B cell (primary cell): ENCODE measurements around the gene TFCP2. TPM values are rescaled to one million over a fixed set of nuclear protein-coding genes. Genes with fewer than 3 reads are reported as not detected.

ENCODE experiments used
- ATAC-seq: fragments of 200-7000 bp; cut with Tn5 transposase; one replicate; pipeline ENCODE4 v1.10.0; 2021; ENCODE audit warnings: low read depth, mild to moderate bottlenecking, moderate number of reproducible peaks, moderate library complexity
- CTCF ChIA-PET: fragments of 350-600 bp; sonication (Branson Sonifier 250); formaldehyde crosslinking; loops from one replicate; lab custom pipeline; 2021; ENCODE audit warnings: antibody characterized with exemption, inconsistent platforms; lab: Charles Lee
- POLR2A ChIA-PET: fragments of 350-600 bp; sonication (Branson Sonifier 250); formaldehyde crosslinking; loops from one replicate; lab custom pipeline; 2021; ENCODE audit warnings: antibody characterized with exemption; lab: Charles Lee
- DNase-seq: peaks from one replicate; pipeline ENCODE4 v3.0.0; 2013
- H2AFZ ChIP-seq: 2 replicates; pipeline ENCODE4 v1.6.1; 2012; ENCODE audit warnings: mild to moderate bottlenecking, low read depth, low read length; ENCODE audit not compliant: insufficient read depth, poor library complexity, severe bottlenecking
- H3K27ac ChIP-seq, 2 donors: 1 replicate in 1 of 2; 2 replicates in 1 of 2; pipeline ENCODE4 v1.5.1; 2012 to 2013; ENCODE audit warnings: low read length in 2 of 2, mild to moderate bottlenecking in 2 of 2, moderate library complexity in 1 of 2
- H3K27me3 ChIP-seq, 4 experiments: fragments of 200-600 bp in 1 of 4; sonication (generic) in 1 of 4; replicated peaks in 1 of 4; 1 replicate in 2 of 4; 2 replicates in 2 of 4; pipeline versions ENCODE4 v1.6.1 to v1.7.0; 2013 to 2016; ENCODE audit warnings: low read length in 3 of 4, mild to moderate bottlenecking in 2 of 4, mixed read lengths in 1 of 4, moderate library complexity in 1 of 4; ENCODE audit not compliant: insufficient read depth in 4 of 4, control insufficient read depth in 3 of 4; ENCODE audit errors: control extremely low read depth in 1 of 4
- H3K36me3 ChIP-seq, 2 experiments: replicated peaks in 1 of 2; 1 replicate in 1 of 2; 2 replicates in 1 of 2; pipeline versions ENCODE4 v1.6.1 to v1.7.1; 2013; ENCODE audit warnings: low read length in 1 of 2; ENCODE audit not compliant: insufficient read depth in 2 of 2, control insufficient read depth in 1 of 2; ENCODE audit errors: control extremely low read depth in 1 of 2, extremely low read depth in 1 of 2
- H3K4me1 ChIP-seq, 2 donors: fragments of 200-600 bp in 1 of 2; sonication (generic) in 1 of 2; 1 replicate in 1 of 2; 2 replicates in 1 of 2; pipeline versions ENCODE4 v1.5.1 to v1.6.1; 2013 to 2017; ENCODE audit warnings: low read length in 2 of 2; ENCODE audit not compliant: control insufficient read depth in 2 of 2, insufficient read depth in 2 of 2
- H3K4me2 ChIP-seq: replicated peaks from 2 replicates; pipeline ENCODE3; 2012; ENCODE audit warnings: mild to moderate bottlenecking, low read depth, low read length; ENCODE audit not compliant: poor library complexity, severe bottlenecking
- H3K4me3 ChIP-seq, 5 experiments: fragments of 200-600 bp in 1 of 5; sonication (generic) in 1 of 5; 1 replicate in 3 of 5; 2 replicates in 2 of 5; pipeline versions ENCODE4 v1.5.1 to v1.7.0; 2011 to 2016; ENCODE audit warnings: low read length in 4 of 5, mild to moderate bottlenecking in 4 of 5, low read depth in 2 of 5, control low read depth in 1 of 5, moderate library complexity in 1 of 5; ENCODE audit not compliant: insufficient read depth in 1 of 5; ENCODE audit errors: control extremely low read depth in 1 of 5, extremely low read depth in 1 of 5
- H3K79me2 ChIP-seq: fragments of 200-600 bp; sonication (generic); one replicate; pipeline ENCODE4 v1.6.0; 2016; ENCODE audit warnings: low read length; ENCODE audit not compliant: control insufficient read depth, insufficient read depth
- H3K9ac ChIP-seq: fragments of 200-600 bp; sonication (generic); 2 replicates; pipeline ENCODE4 v1.6.1; 2017; ENCODE audit warnings: mild to moderate bottlenecking, low read length, moderate library complexity
- H3K9me3 ChIP-seq, 3 donors: one replicate each; pipeline versions ENCODE4 v1.6.1 to v1.7.1; 2013; ENCODE audit warnings: low read length in 2 of 3; ENCODE audit not compliant: control insufficient read depth in 2 of 3, insufficient read depth in 1 of 3; ENCODE audit errors: control extremely low read depth in 1 of 3
- H4K20me1 ChIP-seq: 2 replicates; pipeline ENCODE4 v1.6.0; 2012; ENCODE audit warnings: mild to moderate bottlenecking, low read length; ENCODE audit not compliant: insufficient read depth, control insufficient read depth, poor library complexity, severe bottlenecking
- H3K27ac Mint-ChIP-seq: one replicate; pipeline ENCODE4 v1.8.0; 2021; ENCODE audit warnings: mixed read lengths
- H3K27me3 Mint-ChIP-seq: one replicate; pipeline ENCODE4 v1.8.0; 2021; ENCODE audit warnings: mixed read lengths
- H3K4me1 Mint-ChIP-seq: one replicate; pipeline ENCODE4 v1.8.0; 2021; ENCODE audit warnings: mixed read lengths
- H3K4me3 Mint-ChIP-seq: one replicate; pipeline ENCODE4 v1.8.0; 2021; ENCODE audit warnings: mixed read lengths
- H3K9me3 Mint-ChIP-seq: one replicate; pipeline ENCODE4 v1.8.0; 2022; ENCODE audit warnings: mixed read lengths; ENCODE audit not compliant: insufficient read depth
- CTCF ChIP-seq: fragments of 200-600 bp; IDR thresholded peaks from one replicate; pipeline ENCODE4 v1.8.0; 2022; ENCODE audit warnings: antibody characterized with exemption, mild to moderate bottlenecking
- EZH2 ChIP-seq: IDR thresholded peaks from 2 replicates; pipeline ENCODE4 v1.6.1; 2012; ENCODE audit warnings: borderline replicate concordance, low read depth, mild to moderate bottlenecking, moderate library complexity, low read length; ENCODE audit not compliant: insufficient read depth, poor library complexity, severe bottlenecking
- WGBS: methylation state at CpG from one replicate; pipeline ENCODE4 v1.1.5; 2013; ENCODE audit warnings: missing lambda C conversion rate; ENCODE audit not compliant: insufficient coverage; 5-methylcytosine and 5-hydroxymethylcytosine counted together
- intact Hi-C: fragments of 100-400 bp; cut with micrococcal nuclease; formaldehyde crosslinking; loops from one replicate; pipeline ENCODE4 v1.10.0; 2022
- polyA plus RNA-seq: library from polyadenylated mRNA; depleted of rRNA; stranded (reverse); fragments of >200 nt; gene quantifications from 2 replicates; pipeline ENCODE4 v1.2.3, GENCODE V29; 2012
- total RNA-seq, 2 donors: library from RNA; stranded (reverse); fragments of 120-200 nt in 1 of 2; gene quantifications; 1 replicate in 1 of 2; 2 replicates in 1 of 2; pipeline versions ENCODE4 v1.2.3 to v1.2.4, GENCODE V29; 2013 to 2022

TFCP2 gene
- total and polyA plus RNA-seq, 2 donors (not counting 1 experiment from before 2014, with no cell fraction given), result 12.1 to 38.8 TPM

- no peak for DNase-seq
- WGBS, result 80% methylated on average over 5 of the region's 7 CpGs
- no peak for ATAC-seq
- Mint-ChIP-seq H3K4me1 (peaks cover 19% of the 10 kb centered on the region), H3K27ac (peak overlapping the region; percentile 64), H3K27me3 (no peaks in the 10 kb centered on the region), H3K4me3 (peak overlapping the region; percentile 75), H3K9me3 (no peaks in the 10 kb centered on the region)
- Histone ChIP-seq H3K27me3 (no peaks in the 10 kb centered on the region), H4K20me1 (no peaks in the 10 kb centered on the region), H3K4me1 (peaks cover 6 to 18% of the 10 kb centered on the region in 2 donors), H3K9me3 (no peaks in the 10 kb centered on the region), H3K4me2 (peak overlapping the region; percentile 96), H3K36me3 (no peaks in the 10 kb centered on the region), H3K9ac (no peak overlapping the region), H3K4me3 (peak overlapping the region in 4 of 5 experiments; percentile 38 to 86 (median 78)), H2AFZ (peak overlapping the region; percentile 84), H3K79me2 (peaks cover 3% of the 10 kb centered on the region), H3K27ac (peak overlapping the region; percentile 64 to 93)
- intact Hi-C loops, result loop anchor here (1.0 to 5.0 kb wide), 5 partner anchors 43 to 1791 kb away; partner anchors contain the start of genes EIF4B, SMAGP and TFCP2
- POLR2A ChIA-PET, result interaction anchor here (1.6 to 2.5 kb wide), 3 partner anchors 22 to 190 kb away, joined by 6 to 70 read pairs (median 9); partner anchors contain the start of genes DAZAP2 and SLC11A2
- CTCF ChIA-PET, result interaction anchor here (1.0 to 2.4 kb wide), 3 partner anchors 21 to 124 kb away, joined by 3 to 20 read pairs (median 18); partner anchors contain the start of genes DAZAP2 and SMAGP
- TF ChIP-seq CTCF, result no peak
- TF ChIP-seq EZH2, result no peak
Measured at GRCh38 chr12:51216642-51217041, 43.7 kb upstream of the TFCP2 start.

- H3K27ac Mint-ChIP-seq, result no peak overlapping the region
- WGBS, result 100% methylated on average over 4 of the region's 5 CpGs
Measured at GRCh38 chr12:51214895-51215294, 42.0 kb upstream of the TFCP2 start.

More at GRCh38 chr12:51214895-51215294, 42.0 kb upstream of the TFCP2 start:
- Mint-ChIP-seq H3K4me3 (no peak overlapping the region), H3K27me3 (no peaks in the 10 kb centered on the region), H3K4me1 (peaks cover 18% of the 10 kb centered on the region), H3K9me3 (no peaks in the 10 kb centered on the region)
- intact Hi-C loops, result loop anchor here (5.0 kb wide), 3 partner anchors 127 to 1792 kb away; partner anchors contain the start of gene EIF4B
- peaks cover 0 to 5% of the 10 kb centered on the region in 2 experiments for H3K36me3 ChIP-seq
- H2AFZ ChIP-seq, result no peak overlapping the region
- H3K27ac ChIP-seq, result no peak overlapping the region
- ChIA-PET POLR2A (interaction anchor here (0.6 kb wide), 1 partner anchor 55 kb away, joined by 3 read pairs; the partner anchor contains the start of gene SMAGP), CTCF (interaction anchor here (0.7 kb wide), 1 partner anchor 120 kb away, joined by 4 read pairs; no protein-coding TSS in a partner anchor)
- H3K9me3 ChIP-seq, result no peaks in the 10 kb centered on the region
- H3K79me2 ChIP-seq, result peaks cover 3% of the 10 kb centered on the region
- no peak overlapping the region for H3K9ac ChIP-seq
- H4K20me1 ChIP-seq, result no peaks in the 10 kb centered on the region
- H3K4me2 ChIP-seq, result no peak overlapping the region
- H3K4me1 ChIP-seq, result peaks cover 6 to 18% of the 10 kb centered on the region in 2 donors
- TF ChIP-seq CTCF (no peak), EZH2 (no peak)
- H3K27me3 ChIP-seq, result no peaks in the 10 kb centered on the region
- ATAC-seq (no peak), DNase-seq (no peak)
- H3K4me3 ChIP-seq, result no peak overlapping the region
